Activated CD4-positive, alpha-beta memory T cell treated with anti-CD3 and anti-CD28 coated beads for 36 hours (primary cell): ENCODE data around the gene FRMD8. TPM values are rescaled to one million over a fixed set of nuclear protein-coding genes. Genes with fewer than 3 reads are reported as not detected.
"Not testable (repeated sequence)": the region's sequence is repeated elsewhere in the genome, so short reads cannot be mapped to it uniquely, and the experiment has no call there.

Experiments
- CTCF ChIA-PET: fragments of 350-600 bp; sonication (Branson Sonifier 250); formaldehyde crosslinking; loops from one replicate; lab custom pipeline; 2021; ENCODE audit warnings: antibody characterized with exemption, inconsistent platforms; lab: Charles Lee
- POLR2A ChIA-PET: fragments of 350-600 bp; sonication (Branson Sonifier 250); formaldehyde crosslinking; loops from one replicate; lab custom pipeline; 2021; ENCODE audit warnings: antibody characterized with exemption; lab: Charles Lee
- DNase-seq: peaks from one replicate; pipeline ENCODE4 v3.0.0-alpha.2; 2020
- H3K27ac Mint-ChIP-seq: one replicate; pipeline ENCODE4 v1.8.0; 2021; ENCODE audit warnings: mixed read lengths
- H3K27me3 Mint-ChIP-seq: one replicate; pipeline ENCODE4 v1.8.0; 2021; ENCODE audit warnings: mixed read lengths
- H3K36me3 Mint-ChIP-seq: one replicate; pipeline ENCODE4 v1.8.0; 2021; ENCODE audit warnings: mixed read lengths
- H3K4me1 Mint-ChIP-seq: one replicate; pipeline ENCODE4 v1.8.0; 2021; ENCODE audit warnings: low read depth, mixed read lengths
- H3K4me3 Mint-ChIP-seq: one replicate; pipeline ENCODE4 v1.8.0; 2021; ENCODE audit warnings: mild to moderate bottlenecking, mixed read lengths
- H3K9me3 Mint-ChIP-seq: one replicate; pipeline ENCODE4 v1.8.0; 2021; ENCODE audit warnings: mixed read lengths
- intact Hi-C: fragments of 100-400 bp; cut with micrococcal nuclease; formaldehyde crosslinking; loops from one replicate; pipeline ENCODE4 v1.15.1; 2023
- total RNA-seq, 2 experiments: library from RNA; stranded (reverse); gene quantifications; one replicate each; pipeline ENCODE4 v1.2.3, GENCODE V29; 2021

The FRMD8 gene
- total RNA-seq, 2 experiments from 2014 or later: 34.7 to 37.9 TPM

- Mint-ChIP-seq H3K4me3 (no peak overlapping the region), H3K27ac (no peak overlapping the region), H3K27me3 (no peaks in the 10 kb centered on the region), H3K4me1 (no peaks in the 10 kb centered on the region), H3K9me3 (no peaks in the 10 kb centered on the region), H3K36me3 (peaks cover 24% of the 10 kb centered on the region)
- POLR2A ChIA-PET: interaction anchor here (0.9 kb wide), 1 partner anchor 10 kb away, joined by 4 read pairs; no protein-coding TSS in a partner anchor
- intact Hi-C loops: no loop called here
- CTCF ChIA-PET: interaction anchor here (3.0 kb wide), 1 partner anchor 11 kb away, joined by 18 read pairs; no protein-coding TSS in a partner anchor
- DNase-seq: no peak
These were observed 18.4 kb downstream of the FRMD8 start for GRCh38 chr11:65404638-65405339.

- H3K27ac Mint-ChIP-seq: no peak overlapping the region
- no peaks in the 10 kb centered on the region for H3K27me3 Mint-ChIP-seq
- no peak overlapping the region for H3K4me3 Mint-ChIP-seq
- H3K4me1 Mint-ChIP-seq: peaks cover 6% of the 10 kb centered on the region
- intact Hi-C loops: no loop called here
- POLR2A ChIA-PET: interaction anchor here (1.0 to 2.1 kb wide), 2 partner anchors 10 to 98 kb away, joined by 3 to 5 read pairs; no protein-coding TSS in a partner anchor
- H3K36me3 Mint-ChIP-seq: peaks cover 12% of the 10 kb centered on the region
- no peak for DNase-seq
- H3K9me3 Mint-ChIP-seq: no peaks in the 10 kb centered on the region
- CTCF ChIA-PET: no interaction called here
These were observed 24.7 kb downstream of the FRMD8 start for GRCh38 chr11:65410936-65411680.

GRCh38 chr11:65411681-65412070 is 25.2 kb downstream of the FRMD8 start:
- peaks cover 11% of the 10 kb centered on the region for H3K4me1 Mint-ChIP-seq
- H3K36me3 Mint-ChIP-seq: peaks cover 12% of the 10 kb centered on the region
- no peak for DNase-seq
- intact Hi-C loops: no loop called here
- ChIA-PET CTCF (interaction anchor here (1.3 to 11.8 kb wide), 2 partner anchors 45 to 97 kb away, joined by 3 to 257 read pairs; no protein-coding TSS in a partner anchor), POLR2A (interaction anchor here (2.1 kb wide), 1 partner anchor 10 kb away, joined by 5 read pairs; no protein-coding TSS in a partner anchor)
- no peak overlapping the region for H3K4me3 Mint-ChIP-seq
- no peaks in the 10 kb centered on the region for H3K27me3 Mint-ChIP-seq
- H3K27ac Mint-ChIP-seq: no peak overlapping the region
- H3K9me3 Mint-ChIP-seq: no peaks in the 10 kb centered on the region

GRCh38 chr11:65412271-65413076 is 26.0 kb downstream of the FRMD8 start:
- Mint-ChIP-seq H3K9me3 (no peaks in the 10 kb centered on the region), H3K27me3 (no peaks in the 10 kb centered on the region), H3K27ac (no peak overlapping the region), H3K36me3 (peaks cover 14% of the 10 kb centered on the region), H3K4me1 (peaks cover 19% of the 10 kb centered on the region), H3K4me3 (no peak overlapping the region)
- intact Hi-C loops: no loop called here
- no peak for DNase-seq
- POLR2A ChIA-PET: interaction anchor here (0.8 to 2.1 kb wide), 2 partner anchors 9 to 86 kb away, joined by 3 to 5 read pairs; partner anchors contain the start of gene MALAT1
- CTCF ChIA-PET: interaction anchor here (1.1 to 11.8 kb wide), 3 partner anchors 46 to 96 kb away, joined by 3 to 257 read pairs (median 3); no protein-coding TSS in a partner anchor

GRCh38 chr11:65413077-65413664 is 26.7 kb downstream of the FRMD8 start:
- Mint-ChIP-seq H3K36me3 (peaks cover 17% of the 10 kb centered on the region), H3K4me1 (peaks cover 23% of the 10 kb centered on the region)
- H3K9me3 Mint-ChIP-seq, intact Hi-C loops, H3K27ac Mint-ChIP-seq, H3K27me3 Mint-ChIP-seq, DNase-seq, H3K4me3 Mint-ChIP-seq: not testable (repeated sequence)
- CTCF ChIA-PET: interaction anchor here (1.1 to 11.8 kb wide), 3 partner anchors 47 to 96 kb away, joined by 3 to 257 read pairs (median 3); no protein-coding TSS in a partner anchor
- POLR2A ChIA-PET: interaction anchor here (0.8 to 2.1 kb wide), 2 partner anchors 8 to 86 kb away, joined by 3 to 5 read pairs; partner anchors contain the start of gene MALAT1

GRCh38 chr11:65414776-65415498 is 28.5 kb downstream of the FRMD8 start:
- intact Hi-C loops: no loop called here
- CTCF ChIA-PET: interaction anchor here (0.7 to 11.8 kb wide), 19 partner anchors 9 to 125 kb away, joined by 3 to 257 read pairs (median 10); partner anchors contain the start of genes FRMD8, MALAT1, SCYL1 and SLC25A45
- no peak for DNase-seq
- Mint-ChIP-seq H3K27me3 (no peaks in the 10 kb centered on the region), H3K4me3 (no peak overlapping the region), H3K4me1 (peaks cover 31% of the 10 kb centered on the region), H3K27ac (no peak overlapping the region), H3K9me3 (no peaks in the 10 kb centered on the region), H3K36me3 (peaks cover 17% of the 10 kb centered on the region)
- POLR2A ChIA-PET: interaction anchor here (0.8 to 17.4 kb wide), 6 partner anchors 10 to 85 kb away, joined by 4 to 4089 read pairs (median 15); partner anchors contain the start of genes FRMD8 and MALAT1

- Mint-ChIP-seq H3K9me3 (no peaks in the 10 kb centered on the region), H3K4me1 (peaks cover 35% of the 10 kb centered on the region), H3K4me3 (peak overlapping the region; percentile 97), H3K27me3 (no peaks in the 10 kb centered on the region), H3K27ac (peak overlapping the region; percentile 100), H3K36me3 (peaks cover 20% of the 10 kb centered on the region)
- CTCF ChIA-PET: interaction anchor here (0.5 to 11.8 kb wide), 34 partner anchors 9 to 143 kb away, joined by 3 to 257 read pairs (median 5); partner anchors contain the start of genes FRMD8, MALAT1, SCYL1 and SLC25A45
- intact Hi-C loops: loop anchor here (1.0 to 2.0 kb wide), 4 partner anchors 17 to 95 kb away; no protein-coding TSS in a partner anchor
- POLR2A ChIA-PET: interaction anchor here (0.6 to 17.4 kb wide), 11 partner anchors 10 to 150 kb away, joined by 3 to 4089 read pairs (median 4); partner anchors contain the start of genes FRMD8 and MALAT1
- no peak for DNase-seq
These were observed 29.3 kb downstream of the FRMD8 start for GRCh38 chr11:65415499-65416340.

- Mint-ChIP-seq H3K27me3 (no peaks in the 10 kb centered on the region), H3K4me3 (peak overlapping the region; percentile 97), H3K36me3 (peaks cover 22% of the 10 kb centered on the region), H3K9me3 (no peaks in the 10 kb centered on the region), H3K4me1 (peaks cover 37% of the 10 kb centered on the region), H3K27ac (peak overlapping the region; percentile 100)
- ChIA-PET POLR2A (interaction anchor here (0.6 to 17.4 kb wide), 11 partner anchors 11 to 150 kb away, joined by 3 to 4089 read pairs (median 4); partner anchors contain the start of genes FRMD8 and MALAT1), CTCF (interaction anchor here (0.5 to 11.8 kb wide), 38 partner anchors 9 to 177 kb away, joined by 3 to 257 read pairs (median 4); partner anchors contain the start of genes EHBP1L1, FRMD8, MALAT1 and SCYL1)
- peak; percentile 96 for DNase-seq
- intact Hi-C loops: loop anchor here (1.0 to 2.0 kb wide), 4 partner anchors 16 to 94 kb away; no protein-coding TSS in a partner anchor
These were observed 29.9 kb downstream of the FRMD8 start for GRCh38 chr11:65416341-65416824.
